NOMO-1 (cell line): ENCODE data around the gene ACO1.

Experiments
- DNase-seq, 2 experiments: peaks; one replicate each; lab custom pipeline; 2025; ENCODE audit not compliant: unreplicated experiment in 2 of 2; lab: John Stamatoyannopoulos, UW

The ACO1 gene

DNA sequence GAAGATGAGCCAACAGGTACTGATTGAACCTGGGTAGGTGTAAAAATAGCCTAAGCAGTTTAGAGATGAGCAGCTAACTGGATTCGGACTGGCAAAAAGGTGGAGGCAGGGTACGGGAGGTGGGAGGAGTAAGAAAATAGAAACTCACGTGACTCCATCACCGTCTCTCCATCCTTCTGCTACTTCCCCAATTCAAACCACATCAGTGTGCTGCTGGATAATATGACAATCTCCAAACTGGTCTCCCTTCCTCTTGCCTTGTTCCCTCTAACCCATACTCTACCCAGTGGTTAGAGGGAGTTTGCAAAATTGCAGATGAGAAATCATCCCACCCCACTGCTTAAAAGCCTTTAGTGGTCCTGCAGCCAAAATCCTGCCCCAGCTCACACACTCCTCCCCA, 98.9 kb downstream of the ACO1 start:
- no peak for DNase-seq

DNA sequence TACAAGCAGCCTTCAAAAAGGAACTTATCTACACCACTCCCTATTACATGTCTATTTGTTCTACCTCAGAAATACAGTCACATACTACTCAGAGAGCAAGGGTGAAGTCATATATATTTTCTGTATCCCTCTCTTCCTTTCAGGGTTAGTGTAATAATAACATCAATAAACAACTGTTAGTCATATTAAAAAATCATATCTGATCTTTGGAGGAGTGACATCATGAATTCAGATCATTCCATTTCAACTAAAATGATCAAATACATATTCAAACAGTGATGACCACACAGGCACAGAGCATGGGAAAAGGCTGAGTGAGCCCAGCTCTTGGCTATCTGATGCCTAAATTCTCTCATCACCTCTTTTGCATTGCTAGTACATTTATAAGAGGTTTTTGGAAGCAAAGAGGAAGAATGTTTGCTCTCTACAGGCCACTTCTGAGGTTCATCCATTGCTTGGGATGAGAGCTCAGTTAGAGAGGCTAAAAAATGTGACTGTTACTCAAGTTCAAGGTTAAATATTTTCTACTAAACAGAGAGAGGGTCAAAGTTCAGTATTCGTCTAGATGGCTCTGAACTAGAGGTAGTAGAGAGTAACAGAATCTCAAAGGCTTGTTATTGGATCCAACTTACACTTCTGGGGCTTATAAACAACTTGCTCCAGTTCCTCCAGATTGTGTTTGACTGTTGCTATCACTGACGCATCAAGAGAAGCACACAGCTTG, 102.6 kb downstream of the ACO1 start:
- DNase-seq = no peak

DNA sequence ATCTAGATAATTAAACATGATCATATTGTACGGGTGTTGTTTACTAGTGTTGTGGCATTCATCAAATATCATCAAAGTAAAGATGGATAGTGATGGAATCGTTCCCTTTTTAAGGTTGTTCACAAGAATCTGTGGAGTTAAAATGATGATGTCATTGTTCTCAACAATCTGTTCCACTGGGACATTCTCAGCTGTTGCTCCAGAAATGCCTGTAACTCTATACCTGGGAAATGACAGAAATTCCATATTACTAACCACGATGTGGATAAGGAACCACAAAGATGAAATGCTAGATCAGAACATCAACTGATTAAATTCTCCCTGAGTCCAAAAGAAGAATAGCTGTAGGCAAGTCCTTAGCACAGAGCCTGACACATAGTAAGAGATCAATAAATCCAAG, 103.5 kb downstream of the ACO1 start:
- no peak for DNase-seq

DNA sequence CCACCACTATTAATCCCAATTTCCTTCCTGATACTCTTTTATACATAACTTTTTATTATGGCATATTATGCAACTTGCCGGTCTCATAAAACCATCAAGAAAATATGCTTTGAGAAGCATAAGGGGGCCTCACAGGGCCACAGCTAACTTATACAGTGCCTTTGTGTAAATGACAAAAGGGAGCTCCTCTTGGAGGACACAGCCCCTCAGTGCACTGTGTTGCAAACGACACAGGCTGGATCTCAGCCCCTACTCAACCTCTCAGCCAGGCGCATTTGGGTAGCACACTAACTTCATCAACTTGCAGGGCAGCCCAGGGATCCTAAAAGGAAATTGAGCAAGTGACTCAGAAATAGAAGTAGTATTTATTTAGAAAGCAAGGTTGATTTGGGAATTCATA, 106.2 kb downstream of the ACO1 start:
- DNase-seq = no peak

DNA sequence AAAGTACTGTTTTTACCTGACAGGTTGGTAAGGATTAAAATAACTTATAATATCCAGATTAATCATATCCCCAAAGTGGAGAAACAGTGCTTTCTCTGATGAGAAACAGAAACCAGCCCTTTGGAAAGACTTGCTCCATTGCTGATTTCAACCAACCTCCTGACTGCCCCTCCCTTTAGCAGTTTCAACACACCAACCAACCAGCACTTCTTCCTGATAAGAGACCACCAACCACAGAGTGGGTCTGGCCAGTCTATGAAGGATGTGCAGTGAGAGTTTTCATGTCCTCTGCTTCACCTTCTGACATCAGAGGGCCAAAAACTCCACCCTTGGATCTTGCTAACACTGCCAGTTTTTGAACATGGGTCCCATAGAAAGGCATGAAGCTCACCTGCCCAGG, 113.5 kb downstream of the ACO1 start:
- DNase-seq = no peak

DNA sequence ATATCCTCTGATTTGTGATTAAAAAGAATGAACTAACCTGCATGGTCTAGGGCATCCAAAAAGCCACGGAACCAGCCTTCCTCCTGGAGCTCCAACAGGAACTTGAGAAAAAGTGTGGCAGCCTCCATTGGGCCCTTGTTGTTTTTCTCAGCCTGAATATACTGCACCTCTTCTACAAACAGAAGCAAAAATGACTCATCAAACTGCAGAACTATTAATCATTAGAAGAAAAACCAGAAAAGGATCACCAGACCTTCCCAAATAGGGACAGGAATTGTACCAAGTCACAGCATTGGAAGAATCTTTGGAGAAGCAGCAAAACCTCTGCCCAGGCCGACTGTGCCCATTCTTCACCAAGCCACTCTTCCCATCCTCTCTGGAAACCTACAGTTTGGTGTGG, 116.3 kb downstream of the ACO1 start:
- DNase-seq = no peak

DNA sequence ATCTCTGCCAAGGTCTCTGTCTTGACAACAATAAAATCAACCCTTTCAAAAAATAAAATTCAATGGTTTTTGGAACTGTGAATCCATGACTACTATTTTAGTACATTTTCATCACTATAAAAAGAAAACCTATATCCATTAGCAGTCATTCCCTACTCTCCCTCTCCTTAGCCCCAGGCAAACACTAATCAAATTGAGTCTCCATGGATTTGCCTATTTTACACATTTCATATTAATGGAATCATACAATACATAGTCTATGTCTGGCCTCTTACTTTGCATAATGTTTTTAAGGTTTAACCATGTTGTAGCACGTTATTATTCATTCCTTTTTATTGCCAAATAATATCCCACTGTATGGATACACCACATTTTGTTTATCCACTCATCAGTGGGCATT, 117.4 kb downstream of the ACO1 start:
- no peak for DNase-seq

DNA sequence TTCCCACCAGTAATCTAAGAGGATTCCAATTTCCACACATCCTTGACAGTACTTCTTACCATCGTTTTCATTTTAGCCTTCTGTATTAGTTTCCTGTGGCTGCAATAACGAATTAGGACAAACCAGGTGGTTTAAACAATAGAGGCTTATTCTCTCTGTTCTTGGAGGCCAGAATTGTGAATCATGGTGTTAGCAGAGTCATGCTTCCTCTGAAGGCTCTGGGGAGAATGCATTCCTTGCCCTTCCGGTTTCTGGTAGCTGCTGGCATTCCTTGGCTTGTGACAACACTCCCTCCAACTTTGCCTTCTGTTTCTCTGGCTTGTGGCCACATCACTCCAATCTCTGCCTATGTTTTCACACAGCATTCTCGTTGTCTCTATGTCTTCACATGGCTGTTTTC, 118.0 kb downstream of the ACO1 start:
- no peak for DNase-seq

DNA sequence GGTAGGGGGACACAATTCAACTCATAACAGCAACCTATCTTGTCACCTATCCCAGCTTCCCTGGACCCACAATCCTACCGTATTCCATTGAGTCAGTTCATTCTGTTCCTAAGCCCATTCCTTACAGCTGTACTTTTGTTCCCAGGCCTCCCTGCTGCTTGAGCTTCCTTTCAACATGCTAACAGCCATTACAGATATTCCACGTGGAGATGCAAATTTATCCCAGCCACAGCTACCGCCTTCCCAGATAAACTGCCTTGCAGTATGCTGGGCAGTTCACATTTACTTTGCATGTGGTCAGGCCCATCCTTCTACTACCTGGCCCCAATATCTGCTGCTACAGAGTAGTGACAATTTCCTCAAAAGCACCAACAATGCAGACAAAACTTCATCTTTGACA, 118.6 kb downstream of the ACO1 start:
- no peak for DNase-seq
